ENCODE results near the gene BDKRB2. TPM values are rescaled to one million over a fixed set of nuclear protein-coding genes. Genes with fewer than 3 reads are reported as not detected.

Gene BDKRB2
- polyA plus RNA-seq, 1 experiment, result 182 TPM

DNA sequence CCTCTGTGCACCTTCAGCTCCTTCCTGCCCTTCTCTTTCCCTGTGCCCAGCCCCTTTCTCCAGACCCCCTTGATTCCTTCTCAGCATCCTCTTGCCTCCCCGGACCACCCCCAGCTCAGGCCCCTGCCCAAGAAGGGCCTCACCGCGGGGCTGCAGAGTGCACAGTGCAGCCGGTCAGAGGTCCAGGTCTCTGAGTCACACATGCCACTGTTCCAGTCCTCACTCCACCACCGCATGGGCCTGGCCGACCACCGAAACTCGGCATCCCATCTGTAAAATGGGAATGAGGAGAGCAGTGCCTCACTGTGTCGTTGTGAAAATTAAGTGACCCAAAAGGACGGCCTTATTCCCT lies 64.7 kb downstream of the BDKRB2 start:
- H3K9me3 ChIP-seq (ENCODE audit: control insufficient read depth, insufficient read depth, low read length), result peaks cover 11% of the 10 kb centered on the region; the same call in 1 of the 2 replicates
- ChIA-PET POLR2A (interaction anchor here (1.4 to 1.5 kb wide), 2 partner anchors 16 to 23 kb away, joined by 6 to 8 read pairs; no protein-coding TSS in a partner anchor), CTCF (interaction anchor here (0.7 to 2.4 kb wide), 2 partner anchors 168 to 171 kb away, joined by 3 to 10 read pairs; no protein-coding TSS in a partner anchor)
- H3K27ac ChIP-seq (ENCODE audit: low read depth, low read length), result peak overlapping the region; percentile 89
- H3K4me3 ChIP-seq (ENCODE audit: low read depth, low read length), result no peak overlapping the region
- no peak for DNase-seq (ENCODE audit: low read depth, low spot score)
- no peaks in the 10 kb centered on the region for H3K27me3 ChIP-seq (ENCODE audit: control insufficient read depth, insufficient read depth, low read length)
- TF ChIP-seq, protein P1, sequence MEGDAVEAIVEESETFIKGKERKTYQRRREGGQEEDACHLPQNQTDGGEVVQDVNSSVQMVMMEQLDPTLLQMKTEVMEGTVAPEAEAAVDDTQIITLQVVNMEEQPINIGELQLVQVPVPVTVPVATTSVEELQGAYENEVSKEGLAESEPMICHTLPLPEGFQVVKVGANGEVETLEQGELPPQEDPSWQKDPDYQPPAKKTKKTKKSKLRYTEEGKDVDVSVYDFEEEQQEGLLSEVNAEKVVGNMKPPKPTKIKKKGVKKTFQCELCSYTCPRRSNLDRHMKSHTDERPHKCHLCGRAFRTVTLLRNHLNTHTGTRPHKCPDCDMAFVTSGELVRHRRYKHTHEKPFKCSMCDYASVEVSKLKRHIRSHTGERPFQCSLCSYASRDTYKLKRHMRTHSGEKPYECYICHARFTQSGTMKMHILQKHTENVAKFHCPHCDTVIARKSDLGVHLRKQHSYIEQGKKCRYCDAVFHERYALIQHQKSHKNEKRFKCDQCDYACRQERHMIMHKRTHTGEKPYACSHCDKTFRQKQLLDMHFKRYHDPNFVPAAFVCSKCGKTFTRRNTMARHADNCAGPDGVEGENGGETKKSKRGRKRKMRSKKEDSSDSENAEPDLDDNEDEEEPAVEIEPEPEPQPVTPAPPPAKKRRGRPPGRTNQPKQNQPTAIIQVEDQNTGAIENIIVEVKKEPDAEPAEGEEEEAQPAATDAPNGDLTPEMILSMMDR (IDR thresholded peaks at IDR 0.05; ENCODE audit: low read depth, low read length), result no peak

DNA sequence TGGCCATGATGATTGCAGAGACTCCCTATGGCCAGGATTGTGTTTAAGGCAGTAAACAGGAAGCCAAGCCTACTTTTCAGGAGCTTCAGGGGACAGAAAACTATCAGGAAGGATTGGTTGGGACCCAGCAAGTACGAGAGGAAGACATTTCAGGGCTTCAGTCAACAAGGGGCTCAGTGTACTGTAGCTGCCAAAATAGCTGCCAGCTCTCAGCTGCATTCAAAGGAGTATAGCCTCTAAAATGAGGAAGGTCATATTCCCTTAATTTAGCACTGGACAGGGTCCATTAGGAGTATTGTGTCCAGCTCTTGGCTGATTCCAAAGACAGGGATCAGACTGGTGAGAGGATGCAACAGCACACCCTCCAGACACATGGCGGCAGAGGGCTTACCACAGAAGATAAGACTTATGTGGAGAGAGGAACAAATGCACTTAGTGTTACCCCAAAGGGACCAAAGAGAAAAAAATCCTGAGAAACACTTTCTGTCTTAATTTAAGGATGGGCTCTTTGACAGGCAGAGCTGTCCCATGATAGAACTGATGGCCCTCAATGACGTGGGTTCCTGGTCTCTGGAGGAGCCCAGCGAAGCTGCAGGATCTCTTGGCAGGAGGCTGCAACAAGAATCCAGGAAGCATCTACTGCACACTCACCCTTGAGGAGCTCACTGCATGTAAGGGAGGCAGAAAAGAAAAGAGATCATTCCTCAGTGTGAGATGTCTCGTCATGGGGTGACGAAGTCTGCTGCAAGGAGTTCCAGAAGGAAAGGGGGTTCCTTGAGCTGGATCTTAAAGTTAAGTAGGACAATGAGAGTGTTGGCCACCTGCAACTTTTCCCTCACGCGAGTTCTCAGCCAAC lies 66.2 kb downstream of the BDKRB2 start:
- Histone ChIP-seq H3K4me3 (ENCODE audit: low read depth, low read length) (no peak overlapping the region), H3K9me3 (ENCODE audit: control insufficient read depth, insufficient read depth, low read length) (peaks cover 11% of the 10 kb centered on the region; the same call in 1 of the 2 replicates), H3K27ac (ENCODE audit: low read depth, low read length) (peak overlapping the region; percentile 22), H3K27me3 (ENCODE audit: control insufficient read depth, insufficient read depth, low read length) (no peaks in the 10 kb centered on the region)
- POLR2A ChIA-PET, result no interaction called here
- no peak for DNase-seq (ENCODE audit: low read depth, low spot score)
- TF ChIP-seq, protein P1 (IDR thresholded peaks at IDR 0.05; ENCODE audit: low read depth, low read length), result no peak
- CTCF ChIA-PET, result interaction anchor here (1.6 to 13.1 kb wide), 2 partner anchors 168 to 172 kb away, joined by 5 to 218 read pairs; no protein-coding TSS in a partner anchor

DNA sequence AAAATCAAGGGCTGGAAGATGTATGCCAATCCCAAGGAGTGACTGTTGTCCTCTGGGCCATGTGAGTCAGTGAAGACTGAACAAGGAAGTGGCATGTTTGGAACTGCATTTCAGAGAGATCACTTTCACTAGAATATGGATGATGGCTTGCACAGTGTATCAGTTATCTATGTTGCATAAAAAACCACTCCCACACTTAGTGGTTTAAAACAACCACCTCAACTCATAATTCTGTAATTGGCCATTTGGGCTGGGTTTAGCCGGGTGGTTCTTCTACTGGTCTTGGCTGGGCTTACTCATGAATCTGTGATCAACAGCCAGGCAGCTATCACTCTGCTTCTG lies 66.8 kb downstream of the BDKRB2 start:
- ChIA-PET CTCF (interaction anchor here (1.6 to 13.1 kb wide), 2 partner anchors 169 to 173 kb away, joined by 5 to 218 read pairs; no protein-coding TSS in a partner anchor), POLR2A (no interaction called here)
- Histone ChIP-seq H3K27me3 (ENCODE audit: control insufficient read depth, insufficient read depth, low read length) (no peaks in the 10 kb centered on the region), H3K27ac (ENCODE audit: low read depth, low read length) (no peak overlapping the region), H3K4me3 (ENCODE audit: low read depth, low read length) (no peak overlapping the region), H3K9me3 (ENCODE audit: control insufficient read depth, insufficient read depth, low read length) (peaks cover 11% of the 10 kb centered on the region; the same call in 1 of the 2 replicates)
- no peak for DNase-seq (ENCODE audit: low read depth, low spot score)
- TF ChIP-seq, protein P1 (IDR thresholded peaks at IDR 0.05; ENCODE audit: low read depth, low read length), result no peak

- H3K27me3 ChIP-seq (ENCODE audit: control insufficient read depth, insufficient read depth, low read length), result no peaks in the 10 kb centered on the region
- TF ChIP-seq, protein P1 (IDR thresholded peaks at IDR 0.05; ENCODE audit: low read depth, low read length), result no peak
- peak overlapping the region; percentile 43 for H3K27ac ChIP-seq (ENCODE audit: low read depth, low read length)
- CTCF ChIA-PET, result interaction anchor here (0.7 to 13.1 kb wide), 4 partner anchors 16 to 170 kb away, joined by 3 to 218 read pairs (median 4); no protein-coding TSS in a partner anchor
- POLR2A ChIA-PET, result interaction anchor here (0.6 kb wide), 1 partner anchor 96 kb away, joined by 3 read pairs; no protein-coding TSS in a partner anchor
- no peak overlapping the region for H3K4me3 ChIP-seq (ENCODE audit: low read depth, low read length)
- DNase-seq (ENCODE audit: low read depth, low spot score), result no peak
- H3K9me3 ChIP-seq (ENCODE audit: control insufficient read depth, insufficient read depth, low read length), result peaks cover 14% of the 10 kb centered on the region; the same call in 1 of the 2 replicates
Measured at GRCh38 chr14:96272777-96273473, 68.3 kb downstream of the BDKRB2 start.

All from AG04450 (cell line).